Putamen (tissue), 1 donor: ENCODE results near the gene PKP4.

Experiments
- DNase-seq: peaks from one replicate; pipeline ENCODE4 v3.0.0-alpha.2; 2016; ENCODE audit warnings: low spot score

Gene PKP4

DNA sequence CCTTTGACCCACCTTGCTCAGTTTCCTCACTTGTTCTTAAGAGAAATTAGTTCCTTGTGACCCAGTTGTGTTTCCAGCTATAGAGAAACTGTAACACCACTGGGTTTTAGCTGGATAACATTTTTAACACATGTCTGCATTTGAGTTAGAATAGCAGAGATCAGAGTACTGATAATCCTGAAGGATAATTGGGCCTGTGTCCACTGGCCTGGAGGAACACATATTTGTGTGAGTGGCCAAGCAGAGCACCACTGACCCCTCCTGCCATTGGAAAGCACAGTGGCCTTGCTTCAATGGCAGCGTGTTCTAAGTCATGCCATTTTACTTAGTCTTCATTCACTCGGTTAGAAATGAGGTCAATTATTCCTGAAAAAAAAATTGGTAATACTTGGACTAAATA, 42.6 kb downstream of the PKP4 start:
- DNase-seq: no peak

DNA sequence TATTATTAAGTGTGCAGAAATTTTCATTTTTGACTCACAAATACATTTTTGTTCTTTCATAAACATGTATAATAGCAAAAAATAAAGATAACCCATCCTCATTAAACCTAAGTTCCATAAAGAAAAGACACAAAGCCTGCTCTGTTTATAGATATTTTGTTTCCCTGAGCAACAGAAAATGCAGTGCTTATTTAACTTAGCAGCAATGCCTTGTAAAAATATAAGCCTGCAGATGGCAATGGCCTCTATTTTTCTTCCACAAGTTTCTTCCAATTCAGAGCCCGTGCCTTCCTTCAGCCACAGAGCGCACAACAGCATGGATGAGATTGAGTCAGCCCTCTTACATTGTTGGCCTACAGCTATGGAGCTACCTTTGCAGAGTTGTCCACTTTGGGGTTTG, 43.6 kb downstream of the PKP4 start:
- no peak for DNase-seq

DNA sequence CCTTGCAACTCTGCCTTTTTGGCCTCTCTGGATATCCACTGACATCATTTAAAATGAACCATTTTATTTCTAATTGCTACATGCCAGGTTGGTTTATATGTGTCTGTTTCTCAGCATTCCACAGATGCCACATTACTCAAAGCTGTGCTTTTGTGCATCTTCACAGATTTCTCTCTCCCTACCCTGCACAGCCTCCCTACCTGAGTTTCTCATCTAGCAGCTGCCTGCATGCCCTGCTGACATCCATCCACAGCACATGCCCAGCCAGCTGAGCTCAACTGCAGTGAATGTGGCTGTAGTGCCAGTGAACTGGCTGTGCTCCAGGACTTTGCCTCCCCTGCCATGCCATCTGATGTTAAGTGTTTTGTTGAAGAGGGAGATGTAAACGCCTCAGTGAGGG, 44.5 kb downstream of the PKP4 start:
- peak; percentile 69 for DNase-seq

DNA sequence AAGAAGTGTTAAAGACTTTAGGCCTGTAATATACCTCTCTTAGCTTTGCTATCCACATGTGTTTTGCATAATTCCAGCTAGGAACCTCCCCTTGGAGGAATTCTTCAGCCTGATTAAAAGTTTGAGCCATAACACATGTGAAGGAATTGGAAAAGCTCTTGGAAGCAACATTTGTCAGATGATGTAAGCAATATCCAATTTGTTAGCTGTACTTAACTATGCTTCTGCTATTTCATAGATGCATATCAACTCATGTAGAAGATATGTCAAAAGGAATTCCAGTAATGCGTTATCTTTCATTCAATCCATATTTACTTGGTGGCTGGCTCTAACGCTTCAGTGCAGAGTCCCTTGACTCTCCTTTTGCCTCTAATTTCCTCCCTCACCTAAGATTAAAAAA, 46.2 kb downstream of the PKP4 start:
- no peak for DNase-seq

DNA sequence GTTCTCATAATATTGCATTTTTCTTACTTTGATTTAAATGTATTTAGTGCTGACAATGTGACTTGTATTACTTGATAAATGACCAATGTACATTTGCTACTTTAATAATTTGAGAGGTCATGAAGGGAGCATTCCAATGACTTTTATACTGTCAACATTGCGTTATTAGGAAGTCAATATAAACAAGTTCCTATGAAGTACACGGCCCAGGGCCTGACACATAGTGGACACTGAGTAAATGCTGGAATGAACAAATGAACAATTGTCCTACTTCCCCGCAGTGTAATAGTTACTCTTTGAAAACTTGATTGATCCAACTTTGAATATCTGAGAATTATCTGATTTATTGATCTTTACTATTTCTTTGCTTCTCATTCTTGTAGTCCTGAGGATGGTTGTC, 47.3 kb downstream of the PKP4 start:
- DNase-seq: no peak

DNA sequence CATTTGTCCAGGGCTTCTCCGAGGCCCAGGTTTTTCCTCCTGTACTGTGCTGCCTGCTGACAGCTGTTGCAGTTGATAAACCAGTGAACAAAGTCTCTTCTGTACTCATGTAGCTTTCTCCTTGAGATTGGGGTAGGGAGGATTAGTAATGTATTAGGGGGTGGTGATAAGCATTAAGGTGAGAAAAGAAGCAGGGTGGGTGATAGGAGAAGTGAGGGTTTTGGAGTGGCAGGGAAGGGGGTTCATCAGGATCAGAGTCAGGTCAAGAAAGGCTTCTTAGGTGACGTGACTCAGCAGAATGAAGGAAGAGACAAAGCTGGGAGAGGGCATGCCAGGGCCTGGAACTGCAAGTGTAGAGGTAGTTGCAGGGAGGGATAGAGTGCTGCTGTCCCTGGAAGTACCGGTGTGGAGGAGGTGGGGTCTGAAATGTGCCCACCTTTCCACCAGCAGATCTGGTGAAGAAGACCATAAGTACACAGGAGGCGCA, 48.7 kb downstream of the PKP4 start:
- DNase-seq: no peak

DNA sequence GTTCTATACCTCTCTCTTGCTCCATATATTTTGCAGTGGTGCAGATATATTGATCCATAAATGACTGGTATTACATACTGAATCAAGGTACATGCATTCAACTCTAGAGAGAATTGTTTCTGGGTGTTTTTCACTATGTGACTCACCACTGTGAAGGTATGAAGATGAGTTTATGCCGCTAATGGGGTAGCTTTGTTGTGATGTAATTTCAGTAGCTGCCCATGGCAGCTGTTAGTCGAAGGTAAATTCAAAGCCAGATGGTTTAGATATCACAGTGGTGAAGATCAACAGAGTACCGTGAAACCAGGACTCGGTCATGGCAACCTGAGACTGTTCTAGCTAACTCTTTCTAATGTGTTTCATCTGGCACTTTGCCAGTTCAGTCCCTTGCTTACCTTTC, 50.4 kb downstream of the PKP4 start:
- DNase-seq: no peak

DNA sequence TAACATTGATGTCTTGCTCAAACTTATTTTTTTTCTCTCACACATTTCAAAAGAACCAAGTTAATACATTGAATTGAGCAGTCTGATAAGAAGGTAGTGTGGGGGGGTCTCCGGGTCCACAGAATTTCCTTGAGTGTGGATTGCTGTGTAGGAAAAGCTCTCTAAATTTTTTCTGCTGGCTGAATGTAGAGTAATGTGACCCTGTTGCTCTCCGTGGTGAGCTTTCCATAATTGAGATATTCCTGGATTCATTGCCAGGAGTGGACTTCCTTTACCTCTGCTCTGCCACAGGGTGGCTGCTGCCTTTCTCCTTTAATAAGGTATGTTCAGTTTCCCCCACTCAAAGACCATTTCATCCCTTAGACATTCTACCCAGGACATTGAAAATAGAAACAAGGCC, 50.9 kb downstream of the PKP4 start:
- DNase-seq: no peak

DNA sequence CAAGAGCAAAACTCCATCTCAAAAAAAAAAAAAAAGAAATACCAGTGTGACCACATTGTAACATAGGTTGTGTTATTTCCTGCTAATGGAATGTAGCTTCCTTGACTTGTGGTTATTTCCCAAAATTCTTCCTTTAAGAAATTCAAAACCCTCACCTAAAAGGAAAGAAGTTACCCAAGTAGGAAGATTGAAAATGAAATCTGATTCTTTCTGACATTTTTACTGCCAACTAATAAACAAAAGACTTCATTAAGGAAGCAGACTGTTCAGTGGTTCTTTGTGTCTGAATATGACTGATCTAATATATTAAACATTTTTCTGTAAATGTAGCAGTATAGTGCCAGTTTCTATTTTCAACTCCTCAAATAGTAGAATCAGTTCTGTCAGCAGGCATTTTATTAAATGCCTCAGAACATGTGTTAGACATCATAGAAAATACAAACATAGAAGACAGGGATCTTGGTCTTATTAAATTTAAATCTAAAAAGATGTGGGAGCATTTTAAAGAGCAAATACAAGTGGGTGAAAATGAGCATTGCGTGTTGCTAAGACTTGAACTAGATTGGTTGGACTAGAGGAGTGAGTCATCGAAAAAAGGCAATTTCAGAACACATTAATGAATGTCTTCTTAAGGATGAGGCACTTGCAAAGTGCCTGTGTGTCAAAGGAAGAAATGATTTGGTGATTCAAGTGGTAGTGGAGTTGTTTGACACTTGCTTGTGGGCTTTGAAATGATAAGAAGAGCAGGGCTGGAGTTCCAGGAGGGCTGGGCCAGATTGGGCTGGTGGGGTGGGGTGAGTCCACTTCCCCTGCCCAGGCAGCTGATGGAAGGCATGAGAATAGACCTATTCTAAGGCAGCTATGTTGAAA, 53.4 kb downstream of the PKP4 start:
- DNase-seq: peak; percentile 50

DNA sequence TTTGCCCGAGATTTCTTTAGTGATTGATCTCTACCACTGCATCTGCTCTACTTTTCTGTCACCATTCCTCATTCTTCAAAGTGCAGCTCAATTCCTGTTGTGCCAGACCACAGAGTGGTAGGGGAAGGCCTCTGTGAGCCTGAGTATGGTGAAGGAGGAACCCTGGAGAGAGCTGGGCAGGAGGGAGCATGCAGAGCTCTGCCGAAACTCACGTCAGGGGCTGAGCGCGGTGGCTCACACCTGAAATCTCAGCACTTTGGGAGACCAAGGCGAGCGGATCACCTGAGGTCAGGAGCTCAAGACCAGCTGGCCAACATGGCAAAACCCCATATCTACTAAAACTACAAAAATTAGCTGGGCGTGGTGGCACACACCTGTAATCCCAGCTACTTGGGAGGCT, 54.1 kb downstream of the PKP4 start:
- no peak for DNase-seq

DNA sequence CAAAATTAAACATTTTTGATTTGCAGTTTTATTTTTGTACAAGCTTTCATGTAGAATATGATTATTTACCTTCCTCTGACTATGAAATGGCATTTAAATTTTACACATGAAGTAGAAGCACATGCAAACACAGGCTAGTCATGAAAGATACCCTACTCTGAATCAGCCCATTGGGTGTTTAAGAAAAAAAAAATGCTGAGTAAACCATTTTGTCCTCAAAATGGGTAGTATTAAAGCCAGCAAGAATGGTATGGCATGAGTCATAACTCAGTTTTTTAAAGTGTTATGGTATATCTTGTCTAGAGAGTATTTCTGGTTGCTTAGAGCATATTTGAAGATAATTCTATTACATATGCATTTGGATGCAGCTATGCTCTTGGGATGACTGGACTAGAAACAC, 55.0 kb downstream of the PKP4 start:
- DNase-seq: no peak

DNA sequence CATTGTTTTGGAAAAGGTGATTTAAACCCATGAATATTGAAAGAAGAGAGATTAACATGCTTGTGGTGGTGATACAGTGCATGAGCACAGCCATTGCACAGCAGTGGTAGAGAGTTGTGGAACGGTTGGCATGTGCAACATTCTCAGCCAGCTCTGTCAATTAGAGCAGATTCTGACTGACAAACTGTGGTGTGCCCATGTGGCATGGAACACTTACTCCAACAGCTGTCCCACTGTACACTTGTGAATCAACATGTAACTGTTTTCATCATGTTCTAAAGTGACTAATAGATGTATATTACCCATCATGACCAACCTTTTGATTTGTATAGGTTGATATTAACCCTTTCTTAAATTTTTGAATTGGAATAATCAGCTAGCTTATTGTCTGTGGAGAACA, 55.6 kb downstream of the PKP4 start:
- no peak for DNase-seq

DNA sequence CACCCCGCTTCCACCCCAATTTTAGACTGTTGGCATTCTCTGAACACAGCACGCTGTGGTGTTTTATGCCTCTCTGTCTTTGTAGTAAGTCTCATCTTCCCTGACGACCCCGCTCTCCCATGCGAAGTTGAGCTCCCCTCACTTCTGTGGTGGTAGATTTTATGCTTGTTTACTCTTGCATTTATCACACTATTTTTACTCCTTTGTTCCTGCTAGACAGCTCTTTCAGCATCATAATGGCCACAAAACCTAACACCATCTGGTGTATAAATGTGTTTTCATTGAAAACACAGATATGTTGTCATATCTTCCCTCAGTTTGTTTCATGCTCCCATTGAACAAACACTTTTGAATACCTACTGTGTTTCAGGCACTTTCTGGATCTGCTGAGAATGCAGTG, 57.1 kb downstream of the PKP4 start:
- DNase-seq: no peak

DNA sequence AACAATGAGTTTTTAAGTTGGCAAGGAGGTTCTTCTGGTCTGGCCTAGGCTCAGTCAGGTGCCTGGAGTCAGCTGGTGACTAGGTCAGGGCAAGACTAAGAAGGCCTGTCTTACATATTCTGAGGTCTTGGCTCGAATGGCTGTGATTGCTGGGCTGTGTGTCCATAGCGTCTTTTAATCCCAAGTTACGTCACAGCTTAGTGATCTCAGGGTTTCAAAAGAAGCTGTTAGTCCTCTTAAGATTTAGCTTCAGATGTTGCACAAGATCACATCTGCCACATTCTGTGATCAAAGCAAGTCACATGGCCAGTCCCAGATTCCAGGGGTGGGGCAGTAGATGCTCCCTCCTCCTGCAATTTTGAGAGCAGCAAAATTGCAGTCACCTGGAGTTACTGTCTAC, 61.3 kb downstream of the PKP4 start:
- no peak for DNase-seq

DNA sequence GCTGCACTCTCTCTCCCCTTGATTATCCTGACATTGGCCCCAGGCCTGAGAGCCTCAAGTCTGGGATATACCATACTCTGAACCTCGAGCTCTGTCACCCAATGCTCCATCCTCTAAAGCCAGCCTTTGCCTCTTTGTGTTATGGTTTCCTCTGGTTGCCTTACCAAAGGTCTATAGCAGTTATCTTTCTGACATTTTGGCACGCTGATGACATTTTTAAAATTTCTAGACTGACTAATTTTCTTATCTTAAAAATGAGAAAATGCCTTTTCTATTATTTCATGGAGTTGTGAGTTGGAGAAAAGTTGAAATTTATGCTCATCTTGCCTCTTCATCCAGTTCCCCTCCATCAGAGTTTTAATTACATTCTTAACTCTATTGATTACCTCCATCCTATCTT, 62.7 kb downstream of the PKP4 start:
- DNase-seq: no peak

DNA sequence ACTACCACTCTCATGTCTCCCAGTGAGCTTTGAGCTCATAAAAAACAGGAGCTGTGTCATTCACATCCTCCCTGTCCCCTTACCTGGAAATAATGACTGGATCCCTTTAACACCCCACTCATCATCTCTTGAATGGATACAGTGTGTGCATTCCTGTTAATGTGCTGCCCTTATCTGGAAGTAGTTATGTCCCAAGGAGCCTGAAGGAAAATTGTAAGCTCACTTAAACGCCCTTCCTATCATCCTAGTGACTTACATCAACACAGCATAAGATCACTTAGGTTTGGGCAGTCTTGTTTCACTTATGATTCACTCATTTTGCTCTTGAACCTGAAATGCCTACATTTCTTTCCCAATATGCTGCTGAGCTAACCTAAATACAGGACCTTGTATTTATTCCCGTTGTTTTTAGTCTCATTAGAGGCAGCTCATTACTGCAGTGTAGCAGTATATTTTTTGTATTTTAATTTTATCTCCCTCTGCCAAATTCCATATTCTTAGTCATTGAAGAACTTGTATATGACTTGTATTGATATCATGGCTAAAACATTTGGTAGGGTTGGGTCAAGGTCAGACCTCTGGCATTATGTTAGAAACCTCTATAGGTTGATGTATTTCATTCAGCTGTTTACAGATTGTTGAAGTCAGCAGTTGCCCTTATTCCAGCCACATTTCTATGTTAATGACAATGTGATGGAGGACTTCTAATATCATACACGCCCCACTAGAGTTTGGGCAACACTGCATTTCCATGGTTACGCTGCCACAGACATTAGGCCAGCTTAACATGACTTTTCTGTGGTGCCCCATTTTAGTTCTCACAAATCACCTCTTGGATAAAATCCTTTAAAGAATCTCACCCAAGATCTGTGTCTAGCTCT, 72.9 kb downstream of the PKP4 start:
- no peak for DNase-seq

DNA sequence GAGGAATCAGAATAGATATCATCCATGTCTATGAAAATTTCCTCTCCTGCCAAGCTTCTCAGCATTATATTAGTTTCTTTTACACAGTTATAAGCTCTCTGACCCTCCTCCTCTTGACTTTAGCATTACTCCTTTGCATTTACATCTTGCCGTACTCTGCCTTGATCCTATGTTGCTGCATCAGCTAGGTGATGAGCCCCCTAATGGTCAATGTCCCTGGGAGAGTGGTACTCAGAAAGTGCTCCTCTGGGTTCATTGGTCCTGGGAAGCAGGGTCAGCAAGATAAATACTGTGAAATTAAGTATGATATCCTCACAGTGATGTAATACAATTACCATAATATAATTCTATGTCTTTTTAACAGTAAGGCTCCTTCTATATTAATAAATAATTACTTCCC, 74.1 kb downstream of the PKP4 start:
- DNase-seq: no peak

DNA sequence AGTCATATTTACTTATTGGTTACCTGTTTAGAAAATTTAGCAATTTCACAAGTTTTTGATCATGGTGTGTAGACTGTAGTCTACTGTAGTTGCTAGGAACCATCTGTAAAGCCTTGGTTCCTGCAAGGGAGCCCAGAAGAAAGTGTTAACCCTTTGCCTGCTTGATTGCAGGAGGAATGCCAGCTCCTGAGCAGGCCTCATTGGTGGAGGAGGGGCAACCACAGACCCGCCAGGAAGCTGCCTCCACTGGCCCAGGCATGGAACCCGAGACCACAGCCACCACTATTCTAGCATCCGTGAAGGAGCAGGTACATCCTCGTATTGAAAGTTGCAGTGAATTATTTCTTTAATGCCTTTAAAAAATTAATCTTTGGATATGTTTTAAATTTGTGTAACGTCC, 76.3 kb downstream of the PKP4 start:
- no peak for DNase-seq

DNA sequence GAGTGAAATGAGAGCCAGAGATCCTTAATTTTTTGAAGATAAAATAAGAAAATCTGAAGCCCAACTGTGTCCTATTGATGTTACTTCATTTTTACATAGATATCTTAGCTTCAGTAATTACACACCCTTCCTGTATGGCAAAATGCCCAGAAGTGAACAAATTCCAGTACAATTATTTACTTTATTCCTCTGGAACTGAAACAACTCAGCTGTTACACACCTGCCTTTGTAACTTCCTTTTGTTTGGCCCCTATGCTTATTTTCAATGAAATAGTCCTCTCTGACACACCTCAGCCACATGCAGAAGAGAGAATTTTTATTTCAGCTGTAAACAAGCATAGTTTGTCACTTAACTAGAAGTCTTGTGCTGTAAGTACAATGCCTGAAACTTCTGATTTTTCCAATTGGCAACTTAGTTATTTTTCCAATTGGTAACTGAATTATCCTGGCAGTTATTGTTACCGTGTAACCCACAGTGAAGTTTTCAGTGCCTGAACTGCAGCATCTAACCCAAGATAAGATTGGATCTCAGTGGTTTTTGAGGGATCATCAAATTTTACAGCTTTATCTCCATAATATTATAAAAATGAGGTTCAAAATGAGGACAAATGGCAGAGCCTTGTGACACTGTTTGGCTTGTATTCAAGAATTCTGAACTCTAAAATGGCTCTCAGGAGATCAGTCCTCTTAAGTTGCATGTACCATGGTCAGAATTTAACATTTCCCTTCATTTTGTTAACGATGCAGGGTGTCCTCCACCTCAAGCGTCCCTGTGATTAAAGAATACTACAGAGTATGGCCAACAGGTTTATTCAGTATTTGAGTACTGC, 82.6 kb downstream of the PKP4 start:
- DNase-seq: no peak

DNA sequence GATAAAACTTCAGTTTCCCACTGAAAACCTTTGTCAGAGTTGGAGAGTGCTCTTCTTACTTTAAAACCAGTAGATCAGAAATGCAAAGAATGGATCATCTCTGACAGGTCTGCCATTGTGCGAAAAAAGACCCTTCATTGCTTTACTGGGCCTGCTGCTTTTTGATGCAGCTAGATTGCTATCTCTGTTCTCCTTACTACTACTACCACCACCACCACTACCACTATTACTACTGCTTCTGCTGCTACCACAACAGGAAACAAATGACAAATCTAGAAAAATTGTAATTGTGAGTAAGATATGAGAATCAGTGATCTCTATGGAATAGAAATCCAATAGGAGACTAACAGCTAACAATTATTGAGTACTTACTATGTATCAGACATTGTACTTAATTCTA, 85.8 kb downstream of the PKP4 start:
- no peak for DNase-seq

DNA sequence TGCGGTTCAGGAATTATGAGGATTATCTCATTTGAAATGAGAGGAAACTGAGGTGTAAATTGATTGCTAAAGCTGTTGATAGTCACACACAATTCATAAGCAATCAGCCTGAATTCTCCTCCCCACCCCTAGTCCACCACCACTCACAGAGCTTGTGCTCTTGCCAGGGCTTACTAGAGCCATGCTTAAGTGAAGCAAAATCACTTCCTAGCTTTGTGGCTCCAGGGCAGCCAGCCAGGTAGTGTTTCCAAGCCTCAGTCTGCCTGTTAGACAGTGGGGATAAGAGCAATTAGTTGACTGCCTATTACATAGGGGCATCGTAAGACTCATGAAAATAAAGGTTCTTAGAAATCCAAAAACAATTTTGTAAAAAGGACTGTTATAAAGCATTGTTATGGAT, 87.2 kb downstream of the PKP4 start:
- no peak for DNase-seq

DNA sequence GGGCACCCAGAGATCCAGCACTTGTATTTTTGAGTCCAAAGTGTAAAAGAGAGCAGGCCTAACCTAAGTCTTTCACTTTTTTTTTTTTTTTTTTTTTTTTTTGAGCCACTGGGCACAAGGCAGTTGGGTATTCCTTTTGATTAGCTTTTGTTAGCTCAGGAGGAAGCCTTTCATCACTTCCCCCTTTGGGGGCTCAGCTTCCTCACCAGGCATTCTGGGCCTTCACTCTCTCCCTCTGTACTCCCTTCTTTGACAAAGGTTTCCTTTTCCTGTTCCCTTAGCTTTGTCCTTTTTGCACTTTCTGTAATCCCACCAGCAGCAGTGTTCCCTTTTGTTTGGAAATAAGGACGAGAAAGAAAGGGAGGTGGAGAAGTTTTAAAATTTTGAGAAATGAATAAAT, 88.2 kb downstream of the PKP4 start:
- no peak for DNase-seq
